Measurements from ENCODE around the gene DDX21. TPM values are rescaled to one million over a fixed set of nuclear protein-coding genes. Genes with fewer than 3 reads are reported as not detected.

DDX21 gene
- total and polyA plus RNA-seq, 2 donors (not counting 3 experiments of a cell fraction or from before 2014, with no cell fraction given), result 33.4 to 98.1 TPM

- no peak overlapping the region for H3K9ac ChIP-seq (replicated peaks; ENCODE audit: extremely low read depth, insufficient read depth, low read length)
- DNase-seq (ENCODE audit: low read depth, low spot score) (no peak), FAIRE-seq (no peak)
- no peaks in the 10 kb centered on the region for H3K9me3 ChIP-seq (replicated peaks; ENCODE audit: control insufficient read depth, insufficient read depth, low read length)
- POLR2A ChIA-PET, result interaction anchor here (0.6 kb wide), 2 partner anchors 26 to 204 kb away, joined by 3 to 4 read pairs; no protein-coding TSS in a partner anchor
- no TSS peak for BruUV-seq (replicated peaks)
- H3K79me2 ChIP-seq (ENCODE audit: control insufficient read depth, insufficient read depth, low read length), result peaks cover 83% of the 10 kb centered on the region
- H3K4me2 ChIP-seq (ENCODE audit: insufficient read depth, low read length), result no peak overlapping the region
- peaks cover 19% of the 10 kb centered on the region for H3K4me1 ChIP-seq (ENCODE audit: control insufficient read depth, extremely low read depth, insufficient read depth, low read length)
- H2AFZ ChIP-seq (ENCODE audit: low read depth, low read length), result no peak overlapping the region
- peaks cover 8 to 37% of the 10 kb centered on the region in 2 experiments for H3K36me3 ChIP-seq (ENCODE audit: control insufficient read depth in 2 of 2, extremely low read depth in 1 of 2, insufficient read depth in 2 of 2, low read length in 2 of 2)
- CTCF ChIA-PET, result no interaction called here
- no peak overlapping the region for H3K4me3 ChIP-seq (replicated peaks in 1 of 3; ENCODE audit: insufficient read depth in 1 of 3, low read depth in 1 of 3, low read length in 3 of 3)
- intact Hi-C loops (cut with micrococcal nuclease), result no loop called here
- no peaks in the 10 kb centered on the region for H3K9me1 ChIP-seq (replicated peaks; ENCODE audit: control insufficient read depth, extremely low read depth, insufficient read depth, low read length)
- TF ChIP-seq, protein P1, sequence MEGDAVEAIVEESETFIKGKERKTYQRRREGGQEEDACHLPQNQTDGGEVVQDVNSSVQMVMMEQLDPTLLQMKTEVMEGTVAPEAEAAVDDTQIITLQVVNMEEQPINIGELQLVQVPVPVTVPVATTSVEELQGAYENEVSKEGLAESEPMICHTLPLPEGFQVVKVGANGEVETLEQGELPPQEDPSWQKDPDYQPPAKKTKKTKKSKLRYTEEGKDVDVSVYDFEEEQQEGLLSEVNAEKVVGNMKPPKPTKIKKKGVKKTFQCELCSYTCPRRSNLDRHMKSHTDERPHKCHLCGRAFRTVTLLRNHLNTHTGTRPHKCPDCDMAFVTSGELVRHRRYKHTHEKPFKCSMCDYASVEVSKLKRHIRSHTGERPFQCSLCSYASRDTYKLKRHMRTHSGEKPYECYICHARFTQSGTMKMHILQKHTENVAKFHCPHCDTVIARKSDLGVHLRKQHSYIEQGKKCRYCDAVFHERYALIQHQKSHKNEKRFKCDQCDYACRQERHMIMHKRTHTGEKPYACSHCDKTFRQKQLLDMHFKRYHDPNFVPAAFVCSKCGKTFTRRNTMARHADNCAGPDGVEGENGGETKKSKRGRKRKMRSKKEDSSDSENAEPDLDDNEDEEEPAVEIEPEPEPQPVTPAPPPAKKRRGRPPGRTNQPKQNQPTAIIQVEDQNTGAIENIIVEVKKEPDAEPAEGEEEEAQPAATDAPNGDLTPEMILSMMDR (IDR thresholded peaks at IDR 0.05; ENCODE audit: extremely low read depth in 1 of 2, insufficient read depth in 1 of 2, low read depth in 1 of 2, low read length in 2 of 2), result no peak
- TF ChIP-seq FOS (IDR thresholded peaks at IDR 0.05; ENCODE audit: borderline replicate concordance, insufficient read depth, low read length) (no peak), MYC (IDR thresholded peaks at IDR 0.05; ENCODE audit: low read depth, low read length) (no peak), POLR2A (IDR thresholded peaks at IDR 0.05; ENCODE audit: low read depth, low read length) (no peak), GATA2 (IDR thresholded peaks at IDR 0.05; ENCODE audit: insufficient read depth, insufficient read length, low read depth, low read length) (no peak), JUN (IDR thresholded peaks at IDR 0.05; ENCODE audit: borderline replicate concordance, insufficient read depth, insufficient read length, low read depth) (no peak), POLR2AphosphoS5 (IDR thresholded peaks at IDR 0.05; ENCODE audit: insufficient read depth, low read depth, low read length) (no peak), EZH2 (IDR thresholded peaks at IDR 0.05; ENCODE audit: borderline replicate concordance, low read depth, low read length, severe bottlenecking) (no peak), MAX (IDR thresholded peaks at IDR 0.05; ENCODE audit: insufficient read depth, insufficient read length) (no peak)
- dilution Hi-C loops (cut with MboI; ENCODE audit: extremely low pct_ligation_motif_present, low sequenced_read_pairs), result no loop called here
- no peaks in the 10 kb centered on the region for H3K27me3 ChIP-seq (ENCODE audit: control insufficient read depth in 2 of 2, insufficient read depth in 2 of 2, low read length in 2 of 2)
- no peak overlapping the region for H3K27ac ChIP-seq (ENCODE audit: insufficient read depth, low read depth, low read length)
- peaks cover 11% of the 10 kb centered on the region for H4K20me1 ChIP-seq (replicated peaks; ENCODE audit: control insufficient read depth, extremely low read depth, insufficient read depth, low read length)
Measured at GRCh38 chr10:68959695-68960527, 3.9 kb downstream of the DDX21 start.

Data from endothelial cell of umbilical vein (primary cell).